Fibroblast of lung (primary cell): ENCODE measurements around the gene MRPS27.

Experiments used
- CTCF ChIP-seq, 2 donors: IDR thresholded peaks in 1 of 2; conservative IDR thresholded peaks in 1 of 2; 1 replicate in 1 of 2; 2 replicates in 1 of 2; pipeline ENCODE4 v1.5.1; 2011 to 2012; ENCODE audit warnings: low read length in 2 of 2, control low read depth in 1 of 2, inconsistent platforms in 1 of 2, low read depth in 1 of 2, mild to moderate bottlenecking in 1 of 2
- EZH2 ChIP-seq: IDR thresholded peaks from 2 replicates; pipeline ENCODE4 v1.5.1; 2012; ENCODE audit warnings: low read length, control low read depth, mild to moderate bottlenecking; ENCODE audit errors: missing control alignments

- TF ChIP-seq CTCF (conservative IDR thresholded peaks at IDR 0.05 in 1 of 2, IDR thresholded peaks at IDR 0.05 in 1 of 2; ENCODE audit: low read depth in 1 of 2, low read length in 2 of 2) (no peak), EZH2 (no peak)
Observed at GRCh38 chr5:72282878-72283277, 37.2 kb downstream of the MRPS27 start.
